Activated CD8-positive, alpha-beta memory T cell treated with anti-CD3 and anti-CD28 coated beads for 4 hours (primary cell): ENCODE measurements around the gene ZBTB46.

Source experiments
- DNase-seq, 2 donors: peaks; one replicate each; pipeline ENCODE4 v3.0.0-alpha.2; 2020; ENCODE audit warnings: low read depth in 2 of 2

Gene ZBTB46

GRCh38 chr20:63766695-63767426 lies 64.2 kb downstream of the ZBTB46 start:
- no peak for DNase-seq

DNA sequence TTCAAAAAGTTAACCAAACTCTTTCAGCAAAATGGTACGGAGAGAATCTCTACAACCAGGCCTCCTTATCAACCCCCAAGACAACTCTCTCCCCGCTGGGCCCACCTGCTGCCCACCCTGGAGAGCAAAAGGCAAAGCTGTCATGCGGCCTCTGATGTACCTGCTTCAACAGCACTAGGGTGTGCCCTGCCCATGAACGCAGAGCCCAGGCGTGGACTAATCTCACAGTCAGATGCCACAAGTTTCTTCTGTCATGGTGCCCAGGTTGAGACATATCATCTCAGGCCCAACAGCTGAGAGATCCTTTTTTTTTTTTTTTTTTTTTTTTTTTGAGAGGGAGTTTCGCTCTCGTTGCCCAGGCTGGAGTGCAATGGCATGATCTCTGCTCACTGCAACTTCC lies 65.2 kb downstream of the ZBTB46 start:
- DNase-seq = no peak

DNA sequence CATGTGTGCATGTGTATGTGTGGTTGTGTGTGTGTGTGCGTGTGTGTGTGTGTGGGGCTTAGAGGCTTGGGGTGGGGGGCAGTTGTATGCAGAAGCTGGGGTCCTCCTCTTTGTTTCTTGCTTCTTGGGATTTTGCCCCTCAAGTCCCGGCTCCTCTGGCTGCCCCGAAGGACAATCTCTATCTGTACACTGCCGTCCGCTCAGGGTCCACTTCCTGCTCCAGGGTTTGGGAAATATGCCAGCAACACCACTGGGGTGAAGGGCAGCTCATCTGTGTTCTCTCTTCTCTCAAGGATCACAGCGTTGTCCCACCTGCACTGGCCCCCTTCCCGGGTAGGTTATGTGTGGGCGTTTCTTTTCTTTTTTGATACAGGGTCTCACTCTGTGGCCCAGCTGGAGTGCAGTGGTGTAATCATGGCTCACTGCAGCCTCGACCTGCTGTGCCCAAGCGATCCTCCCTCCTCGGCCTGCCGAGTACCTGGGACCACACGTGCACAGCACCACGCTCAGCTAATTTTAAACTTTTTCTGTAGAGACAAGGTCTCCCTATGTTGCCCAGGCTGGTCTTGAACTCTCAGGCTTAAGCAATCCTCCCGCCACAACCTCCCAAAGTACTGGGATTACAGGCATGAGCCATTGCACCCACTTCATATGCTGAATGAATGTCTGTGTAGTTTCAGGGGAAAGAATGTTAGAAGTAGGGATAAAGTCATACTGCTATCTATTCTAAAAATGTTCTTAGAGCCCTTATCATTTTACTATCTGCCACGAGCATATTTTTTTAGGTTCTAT lies 65.8 kb downstream of the ZBTB46 start:
- DNase-seq = no peak

GRCh38 chr20:63759377-63759901 lies 71.6 kb downstream of the ZBTB46 start:
- DNase-seq = no peak

GRCh38 chr20:63758152-63758551 lies 72.9 kb downstream of the ZBTB46 start:
- DNase-seq = no peak

DNA sequence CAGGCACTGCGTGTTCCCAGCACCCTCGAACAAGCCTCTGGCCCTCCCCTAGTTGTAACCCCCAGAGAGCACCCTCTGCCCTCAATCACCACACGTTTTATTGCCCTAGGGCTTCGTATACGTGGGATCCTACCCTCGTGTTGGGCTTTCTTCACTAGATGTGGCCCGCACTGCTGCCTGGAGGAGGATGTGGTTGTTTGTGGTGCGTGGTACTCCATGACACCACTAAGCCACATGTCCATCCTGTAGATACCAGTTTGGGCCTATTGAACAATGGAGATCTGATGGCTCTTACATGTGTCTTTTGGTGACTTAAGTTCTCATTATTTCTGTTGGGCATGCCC lies 74.4 kb downstream of the ZBTB46 start:
- DNase-seq = no peak

GRCh38 chr20:63755933-63756647 lies 75.0 kb downstream of the ZBTB46 start:
- no peak for DNase-seq

DNA sequence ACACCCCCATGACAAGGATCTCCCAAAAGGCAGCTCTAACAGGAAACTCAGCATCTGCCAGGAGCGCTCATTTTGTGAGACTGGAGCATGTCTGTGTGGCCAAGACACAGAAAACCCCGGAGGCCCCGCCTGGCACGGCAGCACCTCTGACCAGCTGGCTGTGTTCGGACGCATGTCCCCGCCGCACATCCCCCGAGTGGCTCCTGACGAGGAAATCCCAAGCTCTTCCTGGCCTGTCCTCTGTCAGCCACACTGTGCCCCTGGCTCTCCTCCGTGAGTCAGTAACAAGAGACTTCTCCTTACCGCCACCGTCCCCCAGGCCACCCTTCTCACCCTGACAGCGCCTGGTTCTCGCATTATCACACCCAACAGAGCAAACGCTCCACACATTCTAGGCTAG lies 77.1 kb downstream of the ZBTB46 start:
- DNase-seq = no peak

- DNase-seq = no peak
These were observed 77.7 kb downstream of the ZBTB46 start for GRCh38 chr20:63753381-63753780.

DNA sequence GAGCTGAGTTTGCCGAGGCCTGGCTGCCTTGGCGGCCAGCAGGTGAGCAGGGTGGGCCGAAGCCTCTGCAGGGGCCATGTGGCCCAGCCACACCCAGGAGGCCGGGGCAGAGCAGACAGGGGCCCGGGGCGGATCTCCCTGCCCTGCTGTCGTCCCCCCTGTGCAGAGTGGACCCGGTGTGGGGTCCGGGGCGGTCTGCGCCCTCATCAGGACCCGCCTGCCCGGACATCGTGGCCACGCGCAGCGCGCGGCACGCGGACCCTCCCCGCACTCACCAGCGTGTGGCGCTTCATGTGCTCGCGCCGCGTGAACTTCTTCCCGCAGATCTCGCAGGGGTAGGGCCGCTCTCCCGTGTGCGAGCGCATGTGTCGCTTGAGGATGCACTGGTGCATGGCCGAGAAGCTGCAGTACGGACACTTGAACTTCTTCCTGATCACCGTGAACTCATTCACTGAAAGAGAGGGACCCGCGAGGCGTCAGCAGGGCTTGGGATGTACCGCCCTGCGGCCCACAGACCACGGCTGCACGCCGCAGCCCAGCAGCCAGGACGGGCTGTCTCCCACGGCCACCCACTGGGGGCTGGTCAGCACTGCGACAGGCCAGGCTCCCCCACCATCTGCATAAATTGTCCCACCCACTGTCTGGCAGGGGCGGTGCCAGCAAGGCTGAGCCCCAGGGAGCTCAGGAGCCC lies 78.5 kb downstream of the ZBTB46 start:
- no peak for DNase-seq

- no peak for DNase-seq
These were observed 79.4 kb downstream of the ZBTB46 start for GRCh38 chr20:63751471-63752271.

GRCh38 chr20:63750807-63751470 lies 80.1 kb downstream of the ZBTB46 start:
- no peak for DNase-seq

DNA sequence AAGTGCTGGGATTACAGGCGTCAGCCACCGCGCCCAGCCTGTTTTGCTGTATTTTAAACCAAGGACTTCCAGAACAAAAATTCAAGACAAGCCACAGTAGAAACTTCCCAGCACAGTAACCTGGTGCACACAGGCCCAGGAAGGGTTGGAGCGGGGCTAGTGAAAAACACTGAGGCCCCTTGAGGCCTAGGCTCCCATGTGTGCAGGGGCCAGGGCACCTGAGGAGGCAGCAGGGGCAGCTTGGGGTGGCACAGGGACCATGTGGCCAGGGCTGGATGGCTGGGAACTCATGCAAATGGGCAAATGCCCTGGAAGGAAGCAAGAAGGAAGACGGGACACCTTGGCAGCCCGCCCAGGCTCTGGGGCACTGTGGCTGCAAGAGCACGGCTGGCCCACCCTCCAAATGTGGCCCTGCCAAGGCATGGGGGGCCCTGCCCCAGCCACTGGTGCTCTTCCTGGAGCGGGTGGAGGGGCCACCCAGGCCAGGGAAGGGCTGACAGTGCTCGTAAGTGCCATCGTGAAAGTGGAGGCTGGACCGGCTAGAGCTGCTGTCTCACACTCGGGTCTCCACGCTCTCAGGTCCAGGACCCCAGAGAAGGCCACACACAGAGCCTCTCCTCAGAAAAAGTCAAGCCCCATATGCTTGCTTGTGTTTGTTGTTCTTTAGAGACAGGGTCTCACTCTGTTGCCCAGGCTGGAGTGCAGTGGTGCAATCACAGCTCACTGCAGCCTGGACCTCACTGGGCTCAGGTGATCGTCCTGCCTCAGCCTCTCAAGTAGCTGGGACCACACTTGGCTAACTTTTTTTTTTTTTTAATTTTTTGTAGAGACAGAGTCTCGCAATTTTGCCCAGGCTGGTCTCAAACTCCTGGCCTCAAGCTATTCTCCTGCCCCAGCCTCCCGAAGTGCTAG lies 81.2 kb downstream of the ZBTB46 start:
- no peak for DNase-seq

GRCh38 chr20:63748934-63749270 lies 82.2 kb downstream of the ZBTB46 start:
- DNase-seq = no peak

GRCh38 chr20:63748070-63748933 lies 82.8 kb downstream of the ZBTB46 start:
- no peak for DNase-seq

GRCh38 chr20:63747622-63748069 lies 83.4 kb downstream of the ZBTB46 start:
- DNase-seq = no peak

- DNase-seq = no peak
These were observed 84.2 kb downstream of the ZBTB46 start for GRCh38 chr20:63746751-63747315.
